Measurements from ENCODE around the gene LRRIQ1.
A peak's percentile ranks its signal among the peaks of the same experiment; 100 is the strongest.

Gene LRRIQ1

DNA sequence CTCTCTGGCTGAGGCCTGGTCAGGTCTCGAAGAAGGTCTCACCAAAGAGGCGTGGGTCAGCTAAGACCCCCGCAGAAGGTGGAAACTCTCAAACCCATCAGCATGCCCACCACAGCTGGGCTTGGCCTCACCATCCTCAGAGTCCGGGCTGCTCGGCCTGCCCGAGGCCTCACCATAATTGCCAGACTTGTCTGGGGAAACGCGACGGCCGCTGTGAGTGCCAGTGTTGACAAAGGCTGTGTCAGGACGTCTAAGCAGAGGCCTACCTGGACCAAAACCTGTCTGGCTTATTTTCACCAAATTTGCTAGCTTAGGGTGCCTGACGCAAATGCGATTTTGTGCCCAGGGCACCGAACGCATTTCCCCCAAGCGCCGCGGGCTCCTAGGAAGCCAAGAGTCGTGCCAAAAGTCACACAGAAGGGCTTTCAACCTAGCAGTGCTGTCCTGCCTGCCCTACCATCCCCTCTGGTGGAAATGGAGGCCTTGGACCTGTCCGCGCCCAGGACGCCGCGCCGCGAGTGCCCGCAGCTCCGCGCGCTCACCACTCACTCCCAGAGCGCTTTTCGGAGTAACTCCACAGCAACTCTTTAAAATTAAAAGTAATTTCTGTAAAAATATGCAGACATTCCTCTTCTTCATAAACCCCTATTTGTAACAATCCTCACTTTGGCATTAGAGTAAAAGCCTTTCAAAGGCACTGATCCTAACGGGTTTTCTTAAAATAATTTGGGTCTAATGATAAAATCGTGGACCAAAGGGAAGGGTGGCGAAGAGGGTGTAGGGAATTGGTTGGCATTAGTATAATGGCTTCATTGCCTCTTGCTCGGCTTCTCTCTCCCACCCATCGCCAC lies 242.7 kb downstream of the LRRIQ1 start:
- no peak overlapping the region for H3K27ac ChIP-seq (ENCODE audit: insufficient read depth in 1 of 2, low read depth in 1 of 2, low read length in 2 of 2, poor library complexity in 1 of 2, severe bottlenecking in 2 of 2)
- peaks cover 0 to 13% (median 9%) of the 10 kb centered on the region in 4 experiments for H3K4me1 ChIP-seq (ENCODE audit: control extremely low read depth in 1 of 4, control insufficient read depth in 4 of 4, insufficient read depth in 4 of 4, low read length in 3 of 4)
- ChIA-PET CTCF (interaction anchor here (1.5 to 1.8 kb wide), 2 partner anchors 8 to 30 kb away, joined by 3 to 6 read pairs; no protein-coding TSS in a partner anchor), POLR2A (no interaction called here)
- peak in 1 of 3 donors; percentile 26 for DNase-seq
- peaks cover 0 to 3% (median 0%) of the 10 kb centered on the region in 5 experiments for H3K9me3 ChIP-seq (ENCODE audit: control extremely low read depth in 1 of 5, control insufficient read depth in 4 of 5, insufficient read depth in 2 of 5, low read depth in 1 of 5, low read length in 4 of 5)
- 12% methylated on average over 24 of the region's 37 CpGs for WGBS (ENCODE audit: insufficient coverage)
- H3K4me3 ChIP-seq (ENCODE audit: control insufficient read depth in 1 of 7, extremely low read depth in 1 of 7, insufficient read depth in 4 of 7, low read depth in 2 of 7, low read length in 6 of 7): no peak overlapping the region
- H3K36me3 ChIP-seq (ENCODE audit: control insufficient read depth in 4 of 4, insufficient read depth in 4 of 4, low read length in 3 of 4): no peaks in the 10 kb centered on the region
- peaks cover 37 to 98% (median 73%) of the 10 kb centered on the region in 5 experiments for H3K27me3 ChIP-seq (replicated peaks in 2 of 5; ENCODE audit: control insufficient read depth in 4 of 5, insufficient read depth in 5 of 5, low read length in 4 of 5)

DNA sequence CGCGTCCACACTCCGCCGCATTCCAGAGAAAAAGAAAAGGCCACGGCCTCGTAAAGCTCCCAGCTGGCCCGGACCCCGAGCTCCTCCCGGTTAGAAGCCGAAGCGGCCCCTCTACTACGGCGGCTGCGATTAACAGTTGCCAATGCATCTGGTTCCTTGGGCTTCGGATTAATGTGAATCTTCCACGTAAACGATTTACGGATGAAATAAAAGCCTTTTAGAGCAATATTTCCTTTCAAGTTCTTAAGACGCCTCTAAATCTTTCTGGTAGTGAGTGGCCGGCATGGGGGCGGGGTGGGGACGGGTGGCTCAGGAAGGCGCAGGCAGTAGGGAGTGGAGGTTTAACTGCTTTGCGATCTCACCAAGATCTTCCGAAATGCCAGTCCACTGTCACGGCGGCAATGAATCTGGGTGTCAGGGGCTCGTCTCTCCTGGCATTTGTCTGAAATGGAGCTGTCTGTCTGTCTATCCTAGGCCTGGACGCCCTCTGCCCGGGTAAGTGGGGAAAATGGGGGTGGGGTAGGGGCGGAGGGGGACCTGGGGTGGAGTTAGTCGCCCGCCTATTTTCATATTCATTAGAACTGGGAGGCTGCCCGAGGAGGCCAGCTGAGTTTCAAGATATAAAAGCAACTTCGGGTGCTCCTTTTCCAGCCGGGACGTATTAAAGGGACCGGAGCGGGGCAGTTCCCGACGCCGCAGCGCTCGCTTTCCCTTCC lies 243.5 kb downstream of the LRRIQ1 start:
- Histone ChIP-seq H3K4me3 (ENCODE audit: control insufficient read depth in 1 of 7, extremely low read depth in 1 of 7, insufficient read depth in 4 of 7, low read depth in 2 of 7, low read length in 6 of 7) (peak overlapping the region in 3 of 7 experiments; percentile 17 to 55 (median 48)), H3K27ac (ENCODE audit: insufficient read depth in 1 of 2, low read depth in 1 of 2, low read length in 2 of 2, poor library complexity in 1 of 2, severe bottlenecking in 2 of 2) (no peak overlapping the region), H3K4me1 (ENCODE audit: control extremely low read depth in 1 of 4, control insufficient read depth in 4 of 4, insufficient read depth in 4 of 4, low read length in 3 of 4) (peaks cover 0 to 13% (median 9%) of the 10 kb centered on the region in 4 experiments), H3K36me3 (ENCODE audit: control insufficient read depth in 4 of 4, insufficient read depth in 4 of 4, low read length in 3 of 4) (no peaks in the 10 kb centered on the region), H3K9me3 (ENCODE audit: control extremely low read depth in 1 of 5, control insufficient read depth in 4 of 5, insufficient read depth in 2 of 5, low read depth in 1 of 5, low read length in 4 of 5) (peaks cover 0 to 3% (median 0%) of the 10 kb centered on the region in 5 experiments), H3K27me3 (replicated peaks in 2 of 5; ENCODE audit: control insufficient read depth in 4 of 5, insufficient read depth in 5 of 5, low read length in 4 of 5) (peaks cover 33 to 96% (median 68%) of the 10 kb centered on the region in 5 experiments)
- under 1% methylated on average over 39 of the region's 44 CpGs for WGBS (ENCODE audit: insufficient coverage)
- DNase-seq: peak in 1 of 3 donors; percentile 34
- CTCF ChIA-PET: no interaction called here
- POLR2A ChIA-PET: no interaction called here

GRCh38 chr12:85280165-85280983 lies 244.2 kb downstream of the LRRIQ1 start, which contains the start of gene ALX1:
ALX1 (plus strand) TSS chr12:85280220; CDS start chr12:85280262, 42 bp downstream.
- Histone ChIP-seq H3K4me3 (ENCODE audit: control insufficient read depth in 1 of 7, extremely low read depth in 1 of 7, insufficient read depth in 4 of 7, low read depth in 2 of 7, low read length in 6 of 7) (peak within 1 kb of the TSS in 5 of 7 experiments; percentile 10 to 55 (median 25)), H3K9me3 (ENCODE audit: control extremely low read depth in 1 of 5, control insufficient read depth in 4 of 5, insufficient read depth in 2 of 5, low read depth in 1 of 5, low read length in 4 of 5) (peaks cover 0 to 3% (median 0%) of the 10 kb centered on the region in 5 experiments), H3K4me1 (ENCODE audit: control extremely low read depth in 1 of 4, control insufficient read depth in 4 of 4, insufficient read depth in 4 of 4, low read length in 3 of 4) (peaks cover 0 to 13% (median 9%) of the 10 kb centered on the region in 4 experiments), H3K27ac (ENCODE audit: insufficient read depth in 1 of 2, low read depth in 1 of 2, low read length in 2 of 2, poor library complexity in 1 of 2, severe bottlenecking in 2 of 2) (no peak within 1 kb of the TSS), H3K27me3 (replicated peaks in 2 of 5; ENCODE audit: control insufficient read depth in 4 of 5, insufficient read depth in 5 of 5, low read length in 4 of 5) (peaks cover 35 to 96% (median 67%) of the 10 kb centered on the region in 5 experiments), H3K36me3 (ENCODE audit: control insufficient read depth in 4 of 4, insufficient read depth in 4 of 4, low read length in 3 of 4) (no peaks in the 10 kb centered on the region)
- under 1% methylated on average over 37 of the region's 49 CpGs for WGBS (ENCODE audit: insufficient coverage)
- ChIA-PET CTCF (no interaction called here), POLR2A (no interaction called here)
- DNase-seq: peak in 2 of 3 donors; percentile 56 to 58

DNA sequence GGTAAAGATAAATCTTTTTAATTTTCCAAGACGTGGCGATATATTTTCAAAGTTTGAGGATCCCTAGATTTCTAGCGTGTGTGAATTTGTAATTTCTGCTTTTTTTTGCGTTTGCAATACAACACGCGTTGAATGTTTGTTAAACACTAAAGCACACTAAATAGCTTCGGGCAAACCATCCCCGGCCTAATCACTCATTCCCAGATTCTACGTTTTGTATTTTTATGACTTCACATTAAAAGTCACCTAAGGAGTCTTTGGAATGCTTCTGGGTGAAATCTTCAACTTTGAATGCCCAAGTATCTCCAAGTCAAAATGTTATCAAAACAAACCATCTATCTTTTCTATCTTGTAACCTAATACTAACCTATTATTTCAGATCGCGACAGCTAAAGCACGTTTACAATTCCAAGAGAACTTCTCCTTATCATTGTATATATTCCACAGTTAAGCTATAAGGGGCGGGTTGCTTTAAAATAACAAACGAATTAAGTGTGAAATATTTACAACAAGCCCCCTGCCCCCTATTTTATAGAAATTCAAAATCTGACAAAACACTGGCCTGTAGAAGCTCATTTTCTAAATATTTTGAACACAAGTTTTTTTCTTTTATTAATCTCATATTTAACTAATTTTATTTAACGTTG lies 245.0 kb downstream of the LRRIQ1 start:
- no peak overlapping the region for H3K27ac ChIP-seq (ENCODE audit: insufficient read depth in 1 of 2, low read depth in 1 of 2, low read length in 2 of 2, poor library complexity in 1 of 2, severe bottlenecking in 2 of 2)
- H3K4me3 ChIP-seq (ENCODE audit: control insufficient read depth in 1 of 7, extremely low read depth in 1 of 7, insufficient read depth in 4 of 7, low read depth in 2 of 7, low read length in 6 of 7): peak overlapping the region in 1 of 7 experiments; percentile 55
- H3K27me3 ChIP-seq (replicated peaks in 2 of 5; ENCODE audit: control insufficient read depth in 4 of 5, insufficient read depth in 5 of 5, low read length in 4 of 5): peaks cover 34 to 96% (median 62%) of the 10 kb centered on the region in 5 experiments
- peaks cover 0 to 10% (median 9%) of the 10 kb centered on the region in 4 experiments for H3K4me1 ChIP-seq (ENCODE audit: control extremely low read depth in 1 of 4, control insufficient read depth in 4 of 4, insufficient read depth in 4 of 4, low read length in 3 of 4)
- whole genome bisulfite sequencing (ENCODE audit: insufficient coverage): 0% methylated on average over 6 of the region's 15 CpGs
- ChIA-PET CTCF (interaction anchor here (0.6 kb wide), 1 partner anchor 665 kb away, joined by 3 read pairs; no protein-coding TSS in a partner anchor), POLR2A (interaction anchor here (0.7 kb wide), 1 partner anchor 637 kb away, joined by 3 read pairs; no protein-coding TSS in a partner anchor)
- peak in 1 of 3 donors; percentile 22 for DNase-seq
- H3K36me3 ChIP-seq (ENCODE audit: control insufficient read depth in 4 of 4, insufficient read depth in 4 of 4, low read length in 3 of 4): no peaks in the 10 kb centered on the region
- peaks cover 0 to 3% (median 0%) of the 10 kb centered on the region in 5 experiments for H3K9me3 ChIP-seq (ENCODE audit: control extremely low read depth in 1 of 5, control insufficient read depth in 4 of 5, insufficient read depth in 2 of 5, low read depth in 1 of 5, low read length in 4 of 5)

DNA sequence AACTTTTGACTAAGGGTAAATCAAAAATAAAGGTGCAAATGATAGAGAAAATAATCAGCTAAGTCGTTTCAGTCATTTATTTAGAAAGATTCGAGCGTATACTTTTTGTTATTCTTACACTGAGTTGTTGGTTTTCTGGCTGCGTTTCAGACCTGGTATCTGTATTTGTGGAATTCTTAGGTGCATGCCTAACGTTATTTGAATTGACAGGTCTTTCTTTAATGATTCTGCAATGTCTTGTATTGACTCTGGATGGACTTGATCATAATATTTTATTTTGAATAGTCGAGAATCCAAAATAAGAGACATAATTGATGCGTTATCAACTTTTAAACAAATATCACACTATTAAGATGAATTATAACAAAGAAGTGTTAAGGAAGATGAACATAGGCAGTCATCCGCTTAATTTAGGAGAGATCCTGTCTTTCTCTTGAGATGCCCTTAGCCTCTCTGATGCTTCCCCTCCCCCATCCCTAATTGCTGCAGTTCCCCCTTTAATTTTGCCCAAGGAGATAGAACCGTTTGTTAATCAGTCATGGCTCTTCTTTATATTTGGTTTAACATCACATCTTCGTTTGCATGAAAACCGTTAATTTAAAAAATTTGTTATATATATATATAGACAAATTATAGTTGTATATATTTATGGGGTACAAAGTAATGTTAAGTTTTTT lies 245.6 kb downstream of the LRRIQ1 start:
- peaks cover 30 to 96% (median 60%) of the 10 kb centered on the region in 5 experiments for H3K27me3 ChIP-seq (replicated peaks in 2 of 5; ENCODE audit: control insufficient read depth in 4 of 5, insufficient read depth in 5 of 5, low read length in 4 of 5)
- WGBS (ENCODE audit: insufficient coverage): 16% methylated on average over 4 of the region's 11 CpGs
- DNase-seq: peak in 1 of 3 donors; percentile 8
- H3K36me3 ChIP-seq (ENCODE audit: control insufficient read depth in 4 of 4, insufficient read depth in 4 of 4, low read length in 3 of 4): no peaks in the 10 kb centered on the region
- ChIA-PET CTCF (interaction anchor here (0.6 kb wide), 1 partner anchor 665 kb away, joined by 3 read pairs; no protein-coding TSS in a partner anchor), POLR2A (interaction anchor here (0.7 kb wide), 1 partner anchor 636 kb away, joined by 3 read pairs; no protein-coding TSS in a partner anchor)
- no peak overlapping the region for H3K4me3 ChIP-seq (ENCODE audit: control insufficient read depth in 1 of 7, extremely low read depth in 1 of 7, insufficient read depth in 4 of 7, low read depth in 2 of 7, low read length in 6 of 7)
- peaks cover 0 to 3% (median 0%) of the 10 kb centered on the region in 5 experiments for H3K9me3 ChIP-seq (ENCODE audit: control extremely low read depth in 1 of 5, control insufficient read depth in 4 of 5, insufficient read depth in 2 of 5, low read depth in 1 of 5, low read length in 4 of 5)
- no peak overlapping the region for H3K27ac ChIP-seq (ENCODE audit: insufficient read depth in 1 of 2, low read depth in 1 of 2, low read length in 2 of 2, poor library complexity in 1 of 2, severe bottlenecking in 2 of 2)
- H3K4me1 ChIP-seq (ENCODE audit: control extremely low read depth in 1 of 4, control insufficient read depth in 4 of 4, insufficient read depth in 4 of 4, low read length in 3 of 4): peaks cover 0 to 10% (median 9%) of the 10 kb centered on the region in 4 experiments

Measured in common myeloid progenitor, CD34-positive (primary cell).